ENCODE results near the gene OBSCN.
"Not testable (repeated sequence)": the region's sequence is repeated elsewhere in the genome, so short reads cannot be mapped to it uniquely, and the experiment has no call there.

OBSCN gene

GRCh38 chr1:228182296-228183030, 25.4 kb upstream of the OBSCN start:
- H3K4me3 ChIP-seq (ENCODE audit: low read depth, low read length): no peak overlapping the region
- no peak for DNase-seq (ENCODE audit: low read depth, low spot score)
- in situ Hi-C loops (cut with HindIII; ENCODE audit: low sequenced_read_pairs): no loop called here
- TF ChIP-seq CTCF (IDR thresholded peaks at IDR 0.05; ENCODE audit: low read depth, low read length): no peak

DNA sequence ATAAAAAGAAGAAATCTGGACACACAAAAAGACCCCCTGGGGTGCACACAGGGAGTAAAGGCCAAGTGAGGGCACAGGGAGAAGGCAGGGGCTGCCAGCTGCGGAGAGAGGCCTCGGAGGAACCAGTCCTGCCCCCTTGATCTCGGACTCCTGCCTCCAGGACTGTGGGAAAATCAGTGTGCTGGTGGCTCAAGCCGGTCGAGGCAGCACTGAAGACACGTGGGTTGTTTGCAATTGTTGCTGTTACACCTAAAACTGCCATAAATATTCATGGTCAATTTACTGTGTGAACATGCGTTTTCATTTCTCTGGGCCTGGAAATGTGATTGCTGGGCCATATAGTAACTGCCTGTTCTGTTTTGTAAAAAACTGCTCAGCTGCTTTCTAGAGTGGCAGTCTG, 23.7 kb upstream of the OBSCN start:
- no peak for DNase-seq (ENCODE audit: low read depth, low spot score)
- in situ Hi-C loops (cut with HindIII; ENCODE audit: low sequenced_read_pairs): no loop called here
- H3K4me3 ChIP-seq (ENCODE audit: low read depth, low read length): no peak overlapping the region
- no peak for TF ChIP-seq CTCF (IDR thresholded peaks at IDR 0.05; ENCODE audit: low read depth, low read length)

- no peak for DNase-seq (ENCODE audit: low read depth, low spot score)
- in situ Hi-C loops (cut with HindIII; ENCODE audit: low sequenced_read_pairs): no loop called here
- TF ChIP-seq CTCF (IDR thresholded peaks at IDR 0.05; ENCODE audit: low read depth, low read length): no peak
- H3K4me3 ChIP-seq (ENCODE audit: low read depth, low read length): no peak overlapping the region
Observed at GRCh38 chr1:228185641-228185965, 22.2 kb upstream of the OBSCN start.

DNA sequence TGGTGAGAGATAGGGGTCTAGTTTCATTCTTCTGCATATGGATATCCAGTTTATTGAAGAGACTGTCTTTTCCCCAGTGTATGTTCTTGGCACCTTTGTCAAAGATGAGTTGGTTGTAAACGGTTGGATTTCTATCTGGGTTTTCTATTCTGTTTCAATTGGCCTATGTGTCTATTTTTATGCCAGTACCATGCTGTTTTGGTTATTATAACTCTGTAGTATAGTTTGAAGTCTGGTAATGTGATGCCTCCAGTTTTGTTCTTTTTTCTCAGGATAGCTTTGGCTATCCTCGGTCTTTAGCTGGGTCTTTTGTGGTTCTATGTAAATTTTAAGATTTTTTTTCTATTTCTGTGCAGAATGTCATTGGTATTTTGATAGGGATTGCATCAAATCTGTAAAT, 19.6 kb upstream of the OBSCN start:
- H3K4me3 ChIP-seq (ENCODE audit: low read depth, low read length); DNase-seq (ENCODE audit: low read depth, low spot score); in situ Hi-C loops (cut with HindIII; ENCODE audit: low sequenced_read_pairs): not testable (repeated sequence)

DNA sequence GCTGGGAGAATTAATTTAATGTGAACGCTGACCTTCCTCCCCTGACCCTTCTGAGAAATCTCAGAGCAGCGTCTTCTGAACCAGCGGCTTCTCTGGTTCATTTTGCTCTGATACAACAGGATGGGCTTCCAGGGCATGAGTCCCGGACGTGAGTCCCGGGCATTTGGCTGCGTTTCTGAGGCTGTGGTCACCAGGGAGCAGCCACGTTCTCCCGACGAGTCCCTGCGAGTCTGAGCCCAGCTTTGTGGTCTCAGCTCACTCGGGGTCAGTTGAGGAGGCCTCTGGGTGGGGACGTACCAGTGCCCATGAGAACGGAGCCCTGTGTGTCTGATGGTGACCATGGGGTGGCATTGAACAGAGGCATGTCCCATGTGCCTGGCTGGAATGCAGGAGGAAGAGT, 17.7 kb upstream of the OBSCN start:
- no peak for DNase-seq (ENCODE audit: low read depth, low spot score)
- no peak overlapping the region for H3K4me3 ChIP-seq (ENCODE audit: low read depth, low read length)
- in situ Hi-C loops (cut with HindIII; ENCODE audit: low sequenced_read_pairs): no loop called here
- no peak for TF ChIP-seq CTCF (IDR thresholded peaks at IDR 0.05; ENCODE audit: low read depth, low read length)

GRCh38 chr1:228190778-228191177, 17.1 kb upstream of the OBSCN start:
- in situ Hi-C loops (cut with HindIII; ENCODE audit: low sequenced_read_pairs): no loop called here
- no peak for DNase-seq (ENCODE audit: low read depth, low spot score)
- no peak for TF ChIP-seq CTCF (IDR thresholded peaks at IDR 0.05; ENCODE audit: low read depth, low read length)

GRCh38 chr1:228194436-228194835, 13.4 kb upstream of the OBSCN start:
- no peak for TF ChIP-seq CTCF (IDR thresholded peaks at IDR 0.05; ENCODE audit: low read depth, low read length)
- no peak for DNase-seq (ENCODE audit: low read depth, low spot score)
- no peak overlapping the region for H3K4me3 ChIP-seq (ENCODE audit: low read depth, low read length)
- in situ Hi-C loops (cut with HindIII; ENCODE audit: low sequenced_read_pairs): no loop called here

More at GRCh38 chr1:228190778-228191177, 17.1 kb upstream of the OBSCN start:
- no peak overlapping the region for H3K4me3 ChIP-seq (ENCODE audit: low read depth, low read length)
